ENCODE data around the gene MT1G. TPM values are rescaled to one million over a fixed set of nuclear protein-coding genes. Genes with fewer than 3 reads are reported as not detected.

The MT1G gene
- total and polyA plus RNA-seq, 9 of the 15 experiments (the other 6 are each of a cell fraction or from before 2014, with no cell fraction given): 0.28 to 1.7 (median 0.69) TPM; not detected in 4

DNA sequence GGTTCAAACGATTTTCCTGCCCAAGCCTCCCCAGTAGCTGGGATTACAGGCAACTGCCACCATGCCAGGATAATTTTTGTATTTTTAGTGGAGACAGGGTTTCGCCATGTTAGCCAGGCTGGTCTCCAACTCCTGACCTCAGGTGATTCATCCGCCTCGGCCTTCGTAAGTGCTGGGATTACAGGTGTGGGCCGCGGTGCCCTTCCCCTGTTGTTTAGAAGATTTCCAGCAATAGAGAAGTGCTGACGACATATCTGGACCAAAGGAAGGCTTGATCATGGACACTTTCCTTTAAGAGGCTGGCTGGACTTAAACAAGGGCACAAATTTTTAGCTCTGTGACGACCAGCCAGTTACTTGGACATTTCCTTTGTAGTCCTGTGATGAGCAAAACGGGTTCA lies 36.7 kb downstream of the MT1G start:
- Histone ChIP-seq H3K36me3 (ENCODE audit: control insufficient read depth, insufficient read depth, low read length) (no peaks in the 10 kb centered on the region), H3K9me3 (replicated peaks; ENCODE audit: control insufficient read depth, insufficient read depth, low read depth, low read length) (no peaks in the 10 kb centered on the region), H3K4me2 (ENCODE audit: insufficient read depth, low read length) (no peak overlapping the region), H3K9me1 (ENCODE audit: control insufficient read depth, insufficient read depth, low read length) (no peaks in the 10 kb centered on the region), H3K27me3 (ENCODE audit: control insufficient read depth in 2 of 2, insufficient read depth in 2 of 2, low read length in 2 of 2) (peaks cover 36 to 70% of the 10 kb centered on the region in 2 experiments; a peak in 4 of 5 replicates), H3K9ac (ENCODE audit: insufficient read depth in 1 of 2, low read depth in 2 of 2, low read length in 2 of 2) (no peak overlapping the region), H3K27ac (ENCODE audit: extremely low read depth, low read depth, low read length) (no peak overlapping the region), H3K4me3 (no peak overlapping the region), H2AFZ (ENCODE audit: low read depth, low read length) (no peak overlapping the region), H3K79me2 (ENCODE audit: control insufficient read depth, insufficient read depth, low read length) (no peaks in the 10 kb centered on the region), H3K4me1 (replicated peaks in 1 of 2; ENCODE audit: control insufficient read depth in 2 of 2, insufficient read depth in 2 of 2, low read length in 2 of 2) (peaks cover 0 to 15% of the 10 kb centered on the region in 2 experiments; a peak in 2 of 5 replicates), H4K20me1 (replicated peaks; ENCODE audit: control insufficient read depth, insufficient read depth, low read length) (0 out of 2 replicates have a peak, but pooled peaks cover 3% of the 10 kb centered on the region)
- under 1% methylated on average over 10 of the region's 10 CpGs for WGBS (ENCODE audit: insufficient coverage, low coverage, missing lambda C conversion rate)
- POLR2A ChIA-PET: no interaction called here
- ATAC-seq (no peak), DNase-seq (ENCODE audit: extremely low read depth in 1 of 4, low spot score in 3 of 4) (no peak), FAIRE-seq (no peak)
- intact Hi-C loops (cut with micrococcal nuclease): no loop called here
- BruUV-seq (replicated peaks): no TSS peak
- in situ Hi-C loops (cut with MboI): no loop called here
- CTCF ChIA-PET (ENCODE audit: low intra/inter-chr PET ratio): no interaction called here
- TF ChIP-seq, protein P1, sequence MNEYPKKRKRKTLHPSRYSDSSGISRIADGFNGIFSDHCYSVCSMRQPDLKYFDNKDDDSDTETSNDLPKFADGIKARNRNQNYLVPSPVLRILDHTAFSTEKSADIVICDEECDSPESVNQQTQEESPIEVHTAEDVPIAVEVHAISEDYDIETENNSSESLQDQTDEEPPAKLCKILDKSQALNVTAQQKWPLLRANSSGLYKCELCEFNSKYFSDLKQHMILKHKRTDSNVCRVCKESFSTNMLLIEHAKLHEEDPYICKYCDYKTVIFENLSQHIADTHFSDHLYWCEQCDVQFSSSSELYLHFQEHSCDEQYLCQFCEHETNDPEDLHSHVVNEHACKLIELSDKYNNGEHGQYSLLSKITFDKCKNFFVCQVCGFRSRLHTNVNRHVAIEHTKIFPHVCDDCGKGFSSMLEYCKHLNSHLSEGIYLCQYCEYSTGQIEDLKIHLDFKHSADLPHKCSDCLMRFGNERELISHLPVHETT (CRISPR knock-in tag; conservative IDR thresholded peaks at IDR 0.05 in 1 of 2, IDR thresholded peaks at IDR 0.05 in 1 of 2): no peak
- TF ChIP-seq TGIF2 (CRISPR knock-in tag; IDR thresholded peaks at IDR 0.05) (no peak), ZNF444 (CRISPR knock-in tag; IDR thresholded peaks at IDR 0.05) (no peak), RBBP5 (IDR thresholded peaks at IDR 0.05; ENCODE audit: borderline replicate concordance, insufficient read depth, low read length, poor library complexity, severe bottlenecking) (no peak), RUNX1 (IDR thresholded peaks at IDR 0.05; ENCODE audit: low read depth) (no peak), EWSR1 (IDR thresholded peaks at IDR 0.05; ENCODE audit: borderline replicate concordance, low read depth, partially characterized antibody) (no peak), ZNF121 (CRISPR knock-in tag; conservative IDR thresholded peaks at IDR 0.05) (no peak), ARHGAP35 (IDR thresholded peaks at IDR 0.05; ENCODE audit: partially characterized antibody) (no peak), TBP (optimal IDR thresholded peaks at IDR 0.05; ENCODE audit: low read depth, low read length) (no peak), SMARCA5 (IDR thresholded peaks at IDR 0.05) (no peak), HNRNPLL (IDR thresholded peaks at IDR 0.05; ENCODE audit: low read depth, low read length, poor library complexity, severe bottlenecking) (no peak), ZNF133 (CRISPR knock-in tag; IDR thresholded peaks at IDR 0.05) (no peak), TARDBP (IDR thresholded peaks at IDR 0.05) (no peak), MEF2A (IDR thresholded peaks at IDR 0.05; ENCODE audit: control insufficient read depth, low read depth, low read length) (no peak)
- TF ChIP-seq, protein P2, sequence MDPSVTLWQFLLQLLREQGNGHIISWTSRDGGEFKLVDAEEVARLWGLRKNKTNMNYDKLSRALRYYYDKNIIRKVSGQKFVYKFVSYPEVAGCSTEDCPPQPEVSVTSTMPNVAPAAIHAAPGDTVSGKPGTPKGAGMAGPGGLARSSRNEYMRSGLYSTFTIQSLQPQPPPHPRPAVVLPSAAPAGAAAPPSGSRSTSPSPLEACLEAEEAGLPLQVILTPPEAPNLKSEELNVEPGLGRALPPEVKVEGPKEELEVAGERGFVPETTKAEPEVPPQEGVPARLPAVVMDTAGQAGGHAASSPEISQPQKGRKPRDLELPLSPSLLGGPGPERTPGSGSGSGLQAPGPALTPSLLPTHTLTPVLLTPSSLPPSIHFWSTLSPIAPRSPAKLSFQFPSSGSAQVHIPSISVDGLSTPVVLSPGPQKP (CRISPR knock-in tag; IDR thresholded peaks at IDR 0.05): no peak
- TF ChIP-seq, protein P3, sequence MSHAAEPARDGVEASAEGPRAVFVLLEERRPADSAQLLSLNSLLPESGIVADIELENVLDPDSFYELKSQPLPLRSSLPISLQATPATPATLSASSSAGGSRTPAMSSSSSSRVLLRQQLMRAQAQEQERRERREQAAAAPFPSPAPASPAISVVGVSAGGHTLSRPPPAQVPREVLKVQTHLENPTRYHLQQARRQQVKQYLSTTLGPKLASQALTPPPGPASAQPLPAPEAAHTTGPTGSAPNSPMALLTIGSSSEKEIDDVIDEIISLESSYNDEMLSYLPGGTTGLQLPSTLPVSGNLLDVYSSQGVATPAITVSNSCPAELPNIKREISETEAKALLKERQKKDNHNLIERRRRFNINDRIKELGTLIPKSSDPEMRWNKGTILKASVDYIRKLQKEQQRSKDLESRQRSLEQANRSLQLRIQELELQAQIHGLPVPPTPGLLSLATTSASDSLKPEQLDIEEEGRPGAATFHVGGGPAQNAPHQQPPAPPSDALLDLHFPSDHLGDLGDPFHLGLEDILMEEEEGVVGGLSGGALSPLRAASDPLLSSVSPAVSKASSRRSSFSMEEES (CRISPR knock-in tag; IDR thresholded peaks at IDR 0.05): no peak
- TF ChIP-seq, protein P4, sequence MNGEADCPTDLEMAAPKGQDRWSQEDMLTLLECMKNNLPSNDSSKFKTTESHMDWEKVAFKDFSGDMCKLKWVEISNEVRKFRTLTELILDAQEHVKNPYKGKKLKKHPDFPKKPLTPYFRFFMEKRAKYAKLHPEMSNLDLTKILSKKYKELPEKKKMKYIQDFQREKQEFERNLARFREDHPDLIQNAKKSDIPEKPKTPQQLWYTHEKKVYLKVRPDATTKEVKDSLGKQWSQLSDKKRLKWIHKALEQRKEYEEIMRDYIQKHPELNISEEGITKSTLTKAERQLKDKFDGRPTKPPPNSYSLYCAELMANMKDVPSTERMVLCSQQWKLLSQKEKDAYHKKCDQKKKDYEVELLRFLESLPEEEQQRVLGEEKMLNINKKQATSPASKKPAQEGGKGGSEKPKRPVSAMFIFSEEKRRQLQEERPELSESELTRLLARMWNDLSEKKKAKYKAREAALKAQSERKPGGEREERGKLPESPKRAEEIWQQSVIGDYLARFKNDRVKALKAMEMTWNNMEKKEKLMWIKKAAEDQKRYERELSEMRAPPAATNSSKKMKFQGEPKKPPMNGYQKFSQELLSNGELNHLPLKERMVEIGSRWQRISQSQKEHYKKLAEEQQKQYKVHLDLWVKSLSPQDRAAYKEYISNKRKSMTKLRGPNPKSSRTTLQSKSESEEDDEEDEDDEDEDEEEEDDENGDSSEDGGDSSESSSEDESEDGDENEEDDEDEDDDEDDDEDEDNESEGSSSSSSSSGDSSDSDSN (IDR thresholded peaks at IDR 0.05; ENCODE audit: borderline replicate concordance in 1 of 2, low read depth in 2 of 2, low read length in 2 of 2): no peak

All from K562 (cell line).